Measurements from ENCODE around the gene ECI1.
"Not testable (repeated sequence)": the region's sequence is repeated elsewhere in the genome, so short reads cannot be mapped to it uniquely, and the experiment has no call there.

Gene ECI1

GRCh38 chr16:2258530-2258929 lies 7.1 kb upstream of the ECI1 start:
- in situ Hi-C loops (cut with HindIII; ENCODE audit: low sequenced_read_pairs), result loop anchor here (25.0 kb wide), 1 partner anchor 429 kb away; the partner anchor contains the start of gene KCTD5

DNA sequence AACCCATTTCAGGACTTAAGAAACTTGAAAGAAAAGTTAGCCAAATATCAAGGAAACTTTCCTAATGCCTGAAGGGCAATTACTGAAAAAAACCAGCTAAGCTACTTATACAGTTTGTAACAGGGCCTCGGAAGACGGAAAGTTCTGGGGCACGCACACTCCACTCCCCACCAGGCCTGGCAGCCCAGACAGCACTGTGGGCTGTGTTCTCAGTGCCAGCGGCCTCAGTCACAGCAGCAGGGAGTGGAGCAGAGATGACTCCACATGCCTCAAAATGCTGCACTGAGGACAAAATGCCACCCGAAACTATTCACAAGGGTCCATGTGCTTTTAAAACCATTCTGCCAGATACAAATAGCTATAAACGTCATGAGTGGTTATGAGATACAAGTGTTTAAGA lies 6.3 kb upstream of the ECI1 start:
- in situ Hi-C loops (cut with HindIII; ENCODE audit: low sequenced_read_pairs), result loop anchor here (25.0 kb wide), 1 partner anchor 430 kb away; the partner anchor contains the start of gene KCTD5

GRCh38 chr16:2256531-2257140 lies 5.2 kb upstream of the ECI1 start:
- in situ Hi-C loops (cut with HindIII; ENCODE audit: low sequenced_read_pairs), result loop anchor here (25.0 kb wide), 1 partner anchor 431 kb away; the partner anchor contains the start of gene KCTD5

- in situ Hi-C loops (cut with HindIII; ENCODE audit: low sequenced_read_pairs), result loop anchor here (25.0 kb wide), 1 partner anchor 434 kb away; the partner anchor contains the start of gene KCTD5
These were observed 1.9 kb upstream of the ECI1 start for GRCh38 chr16:2253293-2253692.

DNA sequence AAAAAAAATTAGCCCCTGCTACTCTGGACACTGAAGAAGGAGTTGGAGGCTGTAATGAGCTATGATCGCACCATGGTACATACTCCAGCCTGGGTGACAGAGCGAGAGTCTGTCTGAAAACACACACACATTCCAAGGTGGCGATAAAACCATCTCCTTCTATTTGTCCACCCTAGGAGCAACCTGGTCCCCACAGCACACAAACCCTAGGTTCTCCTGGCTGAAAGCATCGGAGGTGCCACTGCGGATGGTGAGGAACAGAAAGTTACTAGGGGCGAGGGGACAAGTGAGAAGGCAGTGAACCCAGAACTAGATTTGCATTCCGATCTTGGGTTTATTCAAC lies 1.4 kb upstream of the ECI1 start:
- in situ Hi-C loops (cut with HindIII; ENCODE audit: low sequenced_read_pairs), result loop anchor here (25.0 kb wide), 1 partner anchor 435 kb away; the partner anchor contains the start of gene KCTD5

- in situ Hi-C loops (cut with HindIII; ENCODE audit: low sequenced_read_pairs), result loop anchor here (25.0 kb wide), 1 partner anchor 437 kb away; the partner anchor contains the start of gene KCTD5
These were observed 613 bp downstream of the ECI1 start for GRCh38 chr16:2250652-2251295.

GRCh38 chr16:2246301-2246885 lies 5.0 kb downstream of the ECI1 start:
- in situ Hi-C loops (cut with HindIII; ENCODE audit: low sequenced_read_pairs), result no loop called here

DNA sequence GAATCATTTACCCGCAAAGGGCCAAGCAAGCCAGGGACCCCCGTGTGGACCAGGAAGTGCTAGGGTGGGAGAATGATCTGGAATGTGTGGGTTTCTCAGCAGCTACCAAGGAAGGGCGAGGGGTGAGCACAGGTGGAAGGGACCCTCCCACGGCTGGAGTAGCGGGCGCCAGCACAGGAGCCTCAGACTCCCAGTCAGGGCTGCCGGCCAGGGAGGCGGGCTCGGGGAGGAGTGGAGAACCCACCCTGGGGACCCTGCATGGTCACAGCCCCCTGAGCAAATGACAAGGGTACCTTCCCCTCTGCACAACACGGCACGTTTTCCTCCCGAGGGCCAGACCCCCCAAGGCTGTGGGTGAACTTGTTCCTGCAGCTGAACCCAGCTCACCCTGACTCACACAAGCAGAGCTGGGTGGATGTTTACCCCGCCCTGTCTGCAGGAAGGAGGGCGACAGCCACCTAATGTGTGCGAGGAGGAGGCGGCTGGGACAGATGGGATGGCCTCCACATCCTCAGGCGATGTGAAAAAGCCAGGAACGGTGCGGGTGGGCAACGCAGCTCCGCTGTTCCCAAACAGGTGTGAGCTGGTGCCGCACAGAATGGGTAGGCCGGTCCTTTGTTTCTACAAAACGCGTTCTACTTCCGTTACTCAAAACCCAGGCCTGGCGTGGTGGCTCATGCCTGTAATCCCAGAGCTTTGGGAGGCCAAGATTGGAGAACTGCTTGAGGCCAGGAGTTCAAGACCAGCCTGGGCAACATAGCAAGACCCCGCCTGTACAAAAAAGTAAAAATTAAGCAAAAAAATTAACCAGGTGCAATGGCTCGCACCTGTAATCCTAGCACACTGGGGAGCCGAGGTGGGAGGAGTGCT lies 6.2 kb downstream of the ECI1 start:
- in situ Hi-C loops (cut with HindIII; ENCODE audit: low sequenced_read_pairs), result no loop called here

GRCh38 chr16:2244301-2244700 lies 7.1 kb downstream of the ECI1 start:
- in situ Hi-C loops (cut with HindIII; ENCODE audit: low sequenced_read_pairs), result no loop called here

GRCh38 chr16:2243781-2244180 lies 7.6 kb downstream of the ECI1 start:
- in situ Hi-C loops (cut with HindIII; ENCODE audit: low sequenced_read_pairs), result no loop called here

- in situ Hi-C loops (cut with HindIII; ENCODE audit: low sequenced_read_pairs), result no loop called here
These were observed 8.3 kb downstream of the ECI1 start for GRCh38 chr16:2243031-2243528.

GRCh38 chr16:2242598-2242997 lies 8.8 kb downstream of the ECI1 start:
- in situ Hi-C loops (cut with HindIII; ENCODE audit: low sequenced_read_pairs), result no loop called here

GRCh38 chr16:2240331-2240730 lies 11.1 kb downstream of the ECI1 start:
- in situ Hi-C loops (cut with HindIII; ENCODE audit: low sequenced_read_pairs), result not testable (repeated sequence)

DNA sequence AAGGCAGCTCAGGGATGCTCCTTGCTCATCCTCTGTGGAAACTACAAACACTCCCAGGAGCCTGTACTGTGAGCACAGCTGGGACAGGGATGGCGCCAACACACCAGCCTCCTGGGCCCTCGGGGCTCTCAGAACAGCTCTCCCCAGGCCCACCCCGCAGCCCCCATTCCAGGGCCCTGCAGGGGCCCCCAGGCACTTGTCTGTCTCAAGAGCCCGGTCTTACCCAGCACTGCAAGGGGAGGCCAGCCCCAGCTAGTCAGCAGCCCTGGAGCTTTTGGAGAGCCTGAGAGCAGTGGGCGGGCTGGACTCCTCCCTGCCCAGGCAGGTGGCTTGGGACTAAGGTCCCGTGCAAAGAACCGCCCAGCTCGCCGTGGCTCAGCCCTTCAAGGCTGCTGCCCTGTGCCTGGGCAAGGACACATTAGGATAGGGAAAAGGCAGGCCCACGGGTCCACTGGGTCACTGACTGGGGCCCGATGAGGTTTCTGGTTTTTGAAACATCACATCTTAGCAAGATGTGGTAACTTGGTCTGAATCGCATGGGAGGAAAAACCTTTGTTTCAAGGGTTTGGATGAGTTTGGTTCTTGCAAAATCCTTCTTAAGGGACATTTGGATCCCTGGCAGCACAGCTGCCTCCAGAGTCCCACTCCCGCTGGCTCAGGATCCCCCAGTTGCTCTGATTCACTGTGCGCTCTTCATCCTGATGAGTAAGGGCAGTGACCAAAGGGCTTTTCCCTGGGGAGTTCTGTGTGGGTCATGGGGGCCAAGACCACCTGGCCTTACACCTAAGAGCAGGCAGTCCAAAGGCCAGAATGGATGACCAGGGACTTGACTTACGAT lies 12.3 kb downstream of the ECI1 start:
- in situ Hi-C loops (cut with HindIII; ENCODE audit: low sequenced_read_pairs), result no loop called here

DNA sequence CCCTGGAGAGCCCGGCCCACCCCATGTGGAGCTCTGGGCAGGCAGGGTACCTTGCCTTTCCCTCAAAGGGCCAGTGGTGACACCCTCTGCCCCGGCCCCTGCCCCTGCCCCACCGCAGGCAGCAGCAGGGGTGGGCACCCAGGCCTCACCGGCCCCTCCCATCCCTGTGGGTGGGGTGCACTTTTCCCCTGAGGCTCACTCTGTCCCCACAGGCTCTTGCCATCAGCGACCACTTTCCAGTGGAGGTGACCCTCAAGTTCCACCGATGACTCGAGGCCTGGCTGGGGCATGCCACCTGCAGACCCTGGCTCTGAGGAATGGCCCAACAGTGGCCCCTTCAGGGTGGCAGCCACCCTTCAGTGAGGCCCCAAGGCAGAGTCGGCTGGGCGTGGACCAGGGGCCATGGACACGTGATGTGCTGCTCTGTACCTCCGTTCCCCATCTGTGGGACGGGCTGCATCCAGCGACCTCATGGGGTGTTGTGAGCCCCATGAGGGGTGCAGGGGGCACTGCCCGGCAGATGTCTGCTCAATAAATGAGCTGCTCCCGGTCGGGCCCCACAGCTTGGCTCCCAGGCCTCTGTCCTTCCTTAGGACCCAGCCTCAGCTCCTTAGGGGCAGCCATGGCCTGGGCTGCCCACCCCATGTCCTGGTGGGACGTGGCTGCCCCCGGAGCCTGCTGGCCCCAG lies 13.1 kb downstream of the ECI1 start:
- in situ Hi-C loops (cut with HindIII; ENCODE audit: low sequenced_read_pairs), result no loop called here

GRCh38 chr16:2237493-2238149 lies 13.8 kb downstream of the ECI1 start:
- in situ Hi-C loops (cut with HindIII; ENCODE audit: low sequenced_read_pairs), result no loop called here

DNA sequence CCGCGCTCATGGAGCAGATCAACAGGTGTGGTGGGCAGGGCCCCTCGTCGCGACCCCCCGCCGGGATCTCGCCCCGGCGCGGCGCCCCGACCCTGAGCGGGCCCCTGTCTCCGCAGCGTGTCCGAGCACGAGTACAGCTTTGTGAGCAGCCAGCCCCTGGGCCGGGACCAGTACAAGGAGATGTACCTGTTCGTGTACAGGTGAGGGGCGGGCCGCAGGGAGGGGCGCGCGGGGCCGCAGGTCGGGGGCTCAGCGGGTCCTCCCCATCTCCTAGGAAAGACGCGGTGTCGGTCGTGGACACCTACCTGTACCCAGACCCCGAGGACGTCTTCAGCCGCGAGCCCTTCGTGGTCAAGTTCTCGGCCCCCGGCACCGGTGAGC lies 14.3 kb downstream of the ECI1 start:
- in situ Hi-C loops (cut with HindIII; ENCODE audit: low sequenced_read_pairs), result no loop called here

GRCh38 chr16:2236337-2237101 lies 14.9 kb downstream of the ECI1 start, which contains the start of gene DNASE1L2:
DNASE1L2 (plus strand) TSS chr16:2236444; CDS start chr16:2236817, 373 bp downstream.
- in situ Hi-C loops (cut with HindIII; ENCODE audit: low sequenced_read_pairs), result no loop called here
